ENCODE results near the gene CHD1.
A peak's percentile ranks its signal among the peaks of the same experiment; 100 is the strongest.
"Not testable (repeated sequence)": the region's sequence is repeated elsewhere in the genome, so short reads cannot be mapped to it uniquely, and the experiment has no call there.

The CHD1 gene

DNA sequence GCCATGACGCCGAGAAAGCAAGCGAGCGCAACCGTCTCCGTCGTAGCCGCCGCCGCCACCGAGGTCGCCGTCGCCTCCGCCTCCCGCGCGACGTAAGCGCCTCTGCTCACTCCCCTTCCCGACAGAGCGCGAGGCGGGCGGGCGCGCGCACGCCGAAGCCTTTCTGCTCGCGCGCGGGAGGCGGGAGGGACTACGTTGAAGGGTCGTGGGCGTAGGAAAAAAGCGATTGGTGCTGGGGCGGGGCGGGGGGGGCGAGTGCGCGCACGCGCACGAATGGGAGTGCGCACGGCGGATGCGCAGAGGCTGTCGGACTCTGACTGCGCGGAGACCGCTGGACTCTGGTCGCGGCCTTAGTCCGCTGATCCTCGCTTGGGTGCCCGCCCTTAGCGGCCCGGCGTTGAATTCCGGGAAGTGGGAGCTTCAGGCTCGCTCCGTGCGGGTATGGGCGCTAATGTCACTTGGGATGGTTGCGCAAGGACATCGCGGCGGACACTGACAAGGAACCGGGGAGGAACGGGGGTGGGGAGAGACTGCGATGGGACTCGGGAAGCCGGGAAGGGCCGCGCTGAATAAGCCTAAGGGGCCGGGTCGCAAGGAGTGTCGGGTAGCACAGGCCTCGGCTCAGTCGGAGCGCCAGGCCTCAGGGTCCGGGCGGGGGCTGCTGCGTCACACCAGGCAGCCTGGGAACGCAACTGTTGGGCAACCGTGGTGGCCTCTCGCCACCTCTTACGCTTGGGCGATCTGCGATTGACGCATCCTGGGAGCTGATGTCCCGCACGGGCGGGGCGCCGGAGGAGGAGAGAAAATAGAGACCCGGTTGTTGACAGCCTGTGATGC, at the start of gene CHD1:
Gene CHD1, minus strand, starts transcription at position 135 of the 837 bp plus-strand sequence. CDS start 2,621 bp downstream, outside the sequence.
- peak; percentile 97 for DNase-seq (ENCODE audit: low spot score)

GRCh38 chr5:98978528-98978927, 49.7 kb upstream of the CHD1 start:
- DNase-seq (ENCODE audit: low spot score): no peak

- no peak for DNase-seq (ENCODE audit: low spot score)
These were observed 48.9 kb upstream of the CHD1 start for GRCh38 chr5:98977723-98978122.

DNA sequence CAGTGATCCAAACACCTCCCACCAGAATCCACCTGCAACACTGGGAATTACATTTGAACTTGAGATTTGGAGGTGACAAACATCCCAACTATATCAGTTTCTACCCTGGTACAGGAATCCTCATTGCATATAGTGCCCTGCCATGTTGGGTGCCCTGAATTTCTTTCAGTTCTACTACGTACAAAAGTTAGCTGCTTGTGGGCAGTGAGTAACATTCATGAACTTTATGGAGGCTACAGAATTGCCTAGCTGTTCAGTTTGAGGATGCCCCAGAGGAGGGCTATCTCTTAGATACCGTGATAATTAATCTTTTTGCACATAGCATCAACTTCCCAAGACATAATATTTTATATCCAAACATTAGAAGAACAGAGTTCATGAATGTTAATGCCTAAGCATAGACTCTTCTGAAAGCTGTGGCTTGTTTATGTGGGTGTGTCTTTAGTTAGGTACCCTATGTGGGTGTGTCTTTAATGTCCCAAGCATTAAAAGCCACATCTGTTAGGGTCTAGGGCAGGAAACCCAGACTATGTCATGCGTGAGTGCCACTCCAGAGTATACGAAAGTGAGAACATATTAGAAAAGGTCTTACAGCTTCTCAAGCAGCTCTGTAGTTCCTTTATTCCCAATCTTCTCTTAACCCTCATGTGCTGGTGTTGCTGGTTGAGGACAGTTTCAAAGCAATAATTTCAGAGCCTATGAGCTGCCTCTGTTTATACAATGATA, 47.0 kb upstream of the CHD1 start:
- no peak for DNase-seq (ENCODE audit: low spot score)

- no peak for DNase-seq (ENCODE audit: low spot score)
These were observed 46.4 kb upstream of the CHD1 start for GRCh38 chr5:98975223-98975622.

DNA sequence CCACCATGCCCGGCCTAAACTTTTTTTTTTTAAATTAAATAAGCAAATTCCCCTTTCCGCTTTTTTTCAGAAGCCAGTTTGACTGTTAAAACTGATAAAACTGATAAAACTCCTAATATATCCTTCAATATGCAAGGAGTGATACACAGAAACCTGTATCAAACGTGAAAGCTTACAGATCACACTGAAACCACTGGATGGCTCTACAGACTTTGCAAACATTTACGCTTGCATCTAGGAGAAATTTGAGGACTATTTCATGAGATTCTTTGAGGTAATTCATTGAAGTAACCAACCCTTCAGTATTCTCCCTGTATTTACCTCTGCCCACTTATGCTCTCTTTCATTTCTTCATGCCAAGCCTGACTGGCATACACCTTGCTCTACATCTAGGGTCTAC, 40.6 kb upstream of the CHD1 start:
- DNase-seq (ENCODE audit: low spot score): no peak

- DNase-seq (ENCODE audit: low spot score): no peak
These were observed 39.3 kb upstream of the CHD1 start for GRCh38 chr5:98968056-98968564.

GRCh38 chr5:98965226-98965625, 36.4 kb upstream of the CHD1 start:
- DNase-seq (ENCODE audit: low spot score): no peak

GRCh38 chr5:98964621-98965020, 35.8 kb upstream of the CHD1 start:
- DNase-seq (ENCODE audit: low spot score): no peak

GRCh38 chr5:98963019-98963418, 34.2 kb upstream of the CHD1 start:
- DNase-seq (ENCODE audit: low spot score): no peak

GRCh38 chr5:98962587-98962986, 33.8 kb upstream of the CHD1 start:
- DNase-seq (ENCODE audit: low spot score): no peak

DNA sequence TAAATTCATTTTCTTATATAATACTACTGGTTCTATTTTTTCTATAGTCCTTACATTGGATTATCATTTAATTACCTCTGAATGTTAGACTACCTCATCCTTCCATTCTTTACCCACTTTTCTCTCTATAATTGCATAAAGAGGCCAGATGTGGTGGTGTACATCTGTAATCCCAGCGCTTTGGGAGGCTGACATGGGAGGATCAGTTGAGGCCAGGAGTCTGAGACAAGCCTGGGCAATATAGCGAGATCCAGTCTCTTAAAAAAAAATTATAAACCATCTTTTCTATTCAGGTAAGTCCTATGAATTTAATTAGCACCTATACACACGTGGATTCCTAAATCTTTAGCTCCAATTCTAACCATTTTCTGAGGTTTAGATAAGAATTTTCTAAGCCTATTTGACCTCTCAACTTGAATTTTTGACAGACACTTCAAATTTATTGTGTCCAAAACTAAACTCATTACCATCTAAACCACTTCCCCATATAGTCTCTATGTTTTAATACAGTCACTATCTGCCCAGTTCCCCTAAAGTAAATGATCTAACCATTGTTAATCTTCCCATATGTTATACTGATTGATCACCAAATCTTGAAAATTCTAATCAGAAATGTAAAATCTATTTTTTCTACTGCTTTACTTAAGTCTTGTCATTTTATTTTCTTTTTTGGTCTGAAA, 33.0 kb upstream of the CHD1 start:
- DNase-seq (ENCODE audit: low spot score): no peak

- DNase-seq (ENCODE audit: low spot score): no peak
These were observed 28.5 kb upstream of the CHD1 start for GRCh38 chr5:98957307-98957706.

- not testable (repeated sequence) for DNase-seq (ENCODE audit: low spot score)
These were observed 27.1 kb upstream of the CHD1 start for GRCh38 chr5:98955888-98956287.

- DNase-seq (ENCODE audit: low spot score): not testable (repeated sequence)
These were observed 26.7 kb upstream of the CHD1 start for GRCh38 chr5:98955471-98955870.

DNA sequence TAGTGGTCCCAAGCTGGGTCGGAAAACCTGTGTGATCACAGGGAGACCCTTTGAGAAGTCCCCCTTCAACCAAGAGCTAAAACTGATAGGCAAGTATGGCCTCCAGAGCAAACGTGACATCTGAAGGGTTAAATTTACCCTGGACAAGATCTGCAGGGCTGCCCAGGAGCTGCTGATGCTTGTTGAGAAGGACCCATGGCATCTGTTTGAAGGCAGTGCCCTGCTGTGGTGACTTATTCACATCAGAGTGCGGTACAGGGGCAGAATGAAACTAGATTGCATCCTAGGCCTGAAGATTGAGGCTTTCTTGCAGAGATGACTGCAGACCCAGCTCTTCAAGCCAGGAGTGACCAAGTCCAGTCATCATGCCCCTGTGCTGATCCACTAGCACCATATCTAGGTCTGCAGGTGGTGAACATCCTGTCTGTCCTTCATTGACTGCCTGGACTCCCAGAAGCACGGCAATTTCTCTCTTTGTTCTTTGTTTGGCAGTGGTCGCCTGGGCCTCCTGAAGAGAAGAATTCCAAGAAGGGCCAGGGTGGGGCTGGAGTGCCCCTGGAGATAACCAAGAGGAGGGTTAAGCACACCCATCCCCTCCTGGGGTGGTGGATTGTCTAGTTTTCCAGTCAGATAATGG, 25.7 kb upstream of the CHD1 start:
- no peak for DNase-seq (ENCODE audit: low spot score)

DNA sequence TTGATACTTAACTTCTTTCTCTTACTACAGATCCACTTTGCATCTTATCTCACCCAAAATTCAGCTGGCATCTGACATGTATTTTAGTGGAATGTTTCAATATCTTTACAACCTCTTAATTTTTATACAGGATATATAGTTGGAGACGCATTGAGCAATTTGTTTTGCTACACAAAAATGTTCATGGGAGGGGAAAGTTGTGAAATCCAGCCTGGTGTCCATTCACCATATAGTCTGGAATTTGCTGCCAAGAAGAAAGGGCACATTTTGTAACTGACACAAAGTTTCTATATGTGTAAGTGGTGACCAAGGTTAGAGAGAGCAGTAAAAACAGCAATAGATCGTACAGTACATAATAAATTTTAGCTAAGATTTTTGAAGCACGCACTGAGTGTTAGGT, 14.0 kb upstream of the CHD1 start:
- no peak for DNase-seq (ENCODE audit: low spot score)

GRCh38 chr5:98941131-98941883, 12.5 kb upstream of the CHD1 start:
- DNase-seq (ENCODE audit: low spot score): no peak

GRCh38 chr5:98940581-98940980, 11.8 kb upstream of the CHD1 start:
- peak; percentile 68 for DNase-seq (ENCODE audit: low spot score)

DNA sequence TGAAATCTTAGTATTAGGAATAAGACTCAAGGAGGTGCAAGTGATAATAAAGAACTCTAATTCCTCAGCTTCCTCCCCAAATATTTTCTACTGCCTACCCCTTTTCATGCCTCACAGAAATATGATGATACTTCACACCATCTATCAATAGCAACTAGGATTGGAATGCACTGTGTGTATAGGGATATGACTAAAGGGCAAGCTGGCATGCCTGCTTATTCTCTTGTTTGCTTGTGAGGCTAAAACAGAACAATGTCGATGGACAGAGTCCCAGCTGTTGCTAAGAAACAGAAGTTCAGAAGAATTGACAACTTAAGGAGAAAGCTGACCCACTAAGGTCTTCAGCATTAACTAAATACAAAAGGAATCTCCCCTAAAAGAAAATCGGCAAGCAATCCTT, 9.7 kb upstream of the CHD1 start:
- peak; percentile 55 for DNase-seq (ENCODE audit: low spot score)

- no peak for DNase-seq (ENCODE audit: low spot score)
These were observed 8.3 kb upstream of the CHD1 start for GRCh38 chr5:98936948-98937715.

Data from AG20443 (cell line).